CD4-positive, alpha-beta T cell treated with Interleukin-12 subunit alpha and Interleukin-12 subunit beta, for 1 hour (primary cell): Measurements from ENCODE around the gene MRPS7.
"Not testable (repeated sequence)": the region's sequence is repeated elsewhere in the genome, so short reads cannot be mapped to it uniquely, and the experiment has no call there.

Source experiments
- DNase-seq: peaks from one replicate; pipeline ENCODE4 v3.0.0-alpha.2; 2020

The MRPS7 gene

DNA sequence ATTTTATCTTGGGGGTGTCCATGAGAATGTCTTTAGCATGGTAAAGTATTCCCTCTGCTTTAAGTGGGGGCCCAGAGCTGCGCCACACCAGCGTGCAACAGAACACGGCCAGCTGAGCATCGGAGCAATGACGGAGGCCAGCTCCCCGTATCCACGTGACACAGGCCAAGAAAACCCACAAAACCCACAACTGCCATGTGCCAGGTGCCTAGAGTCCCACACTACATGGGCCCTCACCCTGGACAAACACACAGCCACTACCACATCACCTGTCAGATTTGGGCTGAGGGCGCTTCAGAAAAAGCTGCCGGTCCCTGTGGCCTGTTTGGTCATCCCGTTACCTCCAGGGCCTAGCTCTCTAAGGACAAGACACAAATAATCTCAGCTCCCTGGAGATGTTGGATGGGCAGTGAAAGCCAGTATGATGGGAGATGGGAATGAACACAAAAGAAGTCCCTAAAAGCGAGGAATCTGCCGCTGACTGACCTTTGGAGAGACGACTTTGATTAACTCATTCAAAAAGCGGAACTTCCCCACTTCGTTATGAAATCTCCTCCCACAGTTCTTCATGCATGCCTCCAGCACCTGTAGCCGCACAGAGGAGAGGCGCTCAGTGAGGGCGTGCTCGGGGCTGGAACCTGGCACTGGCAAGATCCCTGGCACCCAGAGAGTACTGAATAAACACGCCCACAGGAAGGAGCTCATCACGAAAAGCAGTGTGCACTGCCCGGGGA is 17.4 kb upstream of the MRPS7 start:
- DNase-seq = no peak

DNA sequence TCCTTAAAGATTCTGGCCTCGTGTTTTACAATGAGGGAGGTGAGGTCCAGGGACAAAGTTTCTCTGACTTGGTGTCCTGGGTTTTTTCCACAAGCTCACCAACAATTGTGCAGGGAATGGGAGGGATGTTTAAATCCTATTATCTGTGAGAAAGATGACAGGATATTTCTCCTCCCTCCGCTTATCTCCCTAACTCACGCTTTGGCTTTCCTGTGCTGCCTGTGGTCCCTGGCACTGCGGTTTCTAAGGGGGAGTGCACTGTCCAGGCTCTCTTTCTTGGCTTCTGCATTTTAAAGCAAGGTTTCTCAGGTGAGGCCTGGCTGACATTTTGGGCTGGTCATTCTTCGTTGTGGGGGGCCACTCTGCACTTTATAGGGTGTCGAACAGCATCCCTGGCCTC is 16.7 kb upstream of the MRPS7 start:
- no peak for DNase-seq

DNA sequence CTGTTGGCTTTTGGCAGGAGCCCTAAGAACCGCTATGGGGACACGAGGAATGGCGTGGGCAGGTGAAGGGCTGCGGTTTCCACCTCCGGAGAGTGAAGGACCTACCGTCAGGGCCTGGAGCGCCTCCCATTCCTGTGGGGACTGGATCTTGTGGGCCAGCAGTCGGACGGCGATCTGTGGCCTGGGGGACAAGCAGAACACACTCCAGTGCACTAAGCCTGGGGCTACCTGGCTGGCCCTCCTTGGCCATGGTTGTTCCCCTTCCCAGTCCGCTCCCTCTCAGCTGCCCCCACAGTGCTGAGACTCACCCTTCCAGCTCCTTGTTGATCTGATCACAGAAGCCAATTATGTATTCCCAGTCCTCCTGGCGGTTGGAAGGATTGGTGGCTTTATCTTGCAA is 15.3 kb upstream of the MRPS7 start:
- DNase-seq = no peak

DNA sequence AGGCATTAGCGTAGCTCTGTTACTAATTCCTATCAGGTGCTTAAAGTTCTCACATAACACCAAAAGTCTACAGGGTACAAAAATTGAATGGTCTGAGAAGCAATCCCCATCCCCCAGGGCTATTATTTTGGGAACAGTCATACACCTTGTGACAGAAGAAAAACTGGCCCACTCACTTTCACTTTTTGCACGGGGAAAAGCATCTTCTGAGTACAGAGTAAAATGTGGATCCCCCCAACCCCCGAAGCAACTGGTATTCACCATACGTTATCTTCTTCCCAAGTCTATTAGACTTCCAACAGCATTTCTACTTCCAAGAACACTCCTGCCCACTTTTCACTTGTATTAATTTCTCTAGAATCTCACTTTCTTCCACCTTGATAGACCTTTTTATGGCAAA is 12.1 kb upstream of the MRPS7 start:
- DNase-seq = no peak

DNA sequence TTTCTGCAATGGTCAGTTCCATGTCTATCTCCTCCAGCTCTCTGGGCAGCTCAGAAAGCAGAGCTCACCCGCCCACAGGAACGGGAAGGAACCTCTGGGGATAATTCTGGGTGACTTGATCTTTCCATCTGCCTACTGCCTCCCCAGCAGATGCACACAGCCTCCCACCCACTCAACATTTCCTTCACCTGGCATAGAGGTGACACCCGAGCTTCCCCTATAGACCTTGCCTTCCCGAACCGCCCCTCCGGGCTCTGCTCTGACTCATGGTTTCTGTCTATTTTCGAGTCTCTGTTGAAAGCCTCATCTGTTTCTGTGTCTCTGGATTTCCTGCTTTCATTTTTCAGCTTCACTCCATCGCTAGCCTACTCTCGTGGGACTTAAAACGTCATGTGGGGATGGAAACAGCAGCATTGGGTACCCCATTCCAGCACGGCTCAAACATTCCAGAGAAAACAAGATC is 11.6 kb upstream of the MRPS7 start:
- DNase-seq = peak; percentile 57

DNA sequence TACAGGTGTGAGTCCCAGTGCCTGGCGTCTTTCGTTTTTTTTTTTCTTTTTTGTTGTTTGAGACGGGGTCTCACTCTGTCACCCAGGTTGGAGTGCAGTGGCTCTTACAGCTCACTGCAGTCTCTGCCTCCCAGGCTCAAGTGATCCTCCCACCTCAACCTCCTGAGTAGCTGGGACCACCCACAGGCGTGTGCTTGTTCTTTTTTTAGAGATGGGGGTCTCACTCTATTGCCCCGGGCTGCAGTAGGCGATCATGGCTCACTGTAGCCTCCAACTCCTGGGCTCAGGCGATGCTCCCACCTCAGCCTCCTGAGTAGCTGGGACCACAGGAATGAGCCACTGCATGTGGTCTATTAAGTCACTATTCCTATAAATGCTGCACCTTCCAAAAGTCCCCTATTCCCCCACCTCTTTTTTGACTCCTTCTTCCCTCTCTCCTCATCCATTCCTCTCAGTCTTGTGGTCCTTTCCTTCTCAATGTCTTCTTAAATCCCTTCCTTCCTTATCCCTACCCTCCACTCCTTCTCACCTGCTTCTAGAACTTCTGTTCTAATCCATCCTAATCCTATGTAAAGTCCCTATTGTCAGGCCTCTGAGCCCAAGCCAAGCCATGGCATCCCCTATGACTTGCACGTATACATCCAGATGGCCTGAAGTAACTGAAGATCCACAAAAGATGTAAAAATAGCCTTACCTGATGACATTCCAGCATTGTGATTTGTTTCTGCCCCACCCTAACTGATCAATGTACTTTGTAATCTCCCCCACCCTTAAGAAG is 9.5 kb upstream of the MRPS7 start:
- DNase-seq = no peak

DNA sequence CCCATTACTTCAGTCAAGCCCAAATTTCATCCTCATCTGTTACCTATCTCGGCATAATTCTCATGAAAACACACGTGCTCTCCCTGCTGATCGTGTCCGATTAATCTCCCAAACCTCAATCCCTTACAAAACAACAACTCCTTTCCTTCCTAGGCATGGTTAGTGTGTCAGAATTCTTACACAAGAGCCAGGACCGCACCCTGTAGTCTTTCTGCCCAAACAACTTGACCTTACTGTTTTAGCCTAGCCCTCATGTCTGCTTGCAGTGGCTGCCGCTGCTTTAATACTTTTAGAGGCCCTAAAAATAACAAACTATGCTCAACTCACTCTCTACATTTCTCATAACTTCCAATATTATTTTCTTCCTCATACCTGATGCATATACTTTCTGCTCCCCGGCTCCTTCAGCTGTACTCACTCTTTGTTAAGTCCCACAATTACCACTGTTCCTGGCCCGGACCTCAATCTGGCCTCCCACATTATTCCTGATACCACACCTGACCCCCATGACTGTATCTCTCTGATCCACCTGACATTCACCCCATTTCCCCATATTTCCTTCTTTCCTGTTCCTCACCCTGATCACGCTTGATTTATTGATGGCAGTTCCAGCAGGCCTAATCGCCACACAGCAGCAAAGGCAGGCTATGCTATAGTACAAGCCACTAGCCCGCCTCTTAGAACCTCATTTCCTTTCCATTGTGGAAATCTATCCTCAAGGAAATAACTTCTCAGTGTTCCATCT is 5.6 kb upstream of the MRPS7 start:
- not testable (repeated sequence) for DNase-seq

DNA sequence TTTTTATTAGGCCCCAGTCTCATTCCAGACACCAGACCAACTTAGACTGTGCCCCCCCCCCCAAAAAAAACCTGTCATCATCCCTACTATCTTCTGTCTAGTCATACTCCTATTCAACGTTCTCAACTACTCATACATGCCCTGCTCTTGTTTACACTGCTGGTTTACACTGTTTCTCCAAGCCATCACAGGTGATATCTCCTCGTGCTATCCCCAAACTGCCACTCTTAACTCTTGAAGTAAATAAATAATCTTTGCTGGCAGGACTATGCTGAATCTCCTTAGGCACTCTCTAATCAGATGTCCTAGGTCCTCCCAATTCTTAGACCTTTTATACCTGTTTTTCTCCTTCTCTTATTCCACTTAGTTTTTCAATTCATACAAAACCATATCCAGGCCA is 4.5 kb upstream of the MRPS7 start:
- DNase-seq = not testable (repeated sequence)

DNA sequence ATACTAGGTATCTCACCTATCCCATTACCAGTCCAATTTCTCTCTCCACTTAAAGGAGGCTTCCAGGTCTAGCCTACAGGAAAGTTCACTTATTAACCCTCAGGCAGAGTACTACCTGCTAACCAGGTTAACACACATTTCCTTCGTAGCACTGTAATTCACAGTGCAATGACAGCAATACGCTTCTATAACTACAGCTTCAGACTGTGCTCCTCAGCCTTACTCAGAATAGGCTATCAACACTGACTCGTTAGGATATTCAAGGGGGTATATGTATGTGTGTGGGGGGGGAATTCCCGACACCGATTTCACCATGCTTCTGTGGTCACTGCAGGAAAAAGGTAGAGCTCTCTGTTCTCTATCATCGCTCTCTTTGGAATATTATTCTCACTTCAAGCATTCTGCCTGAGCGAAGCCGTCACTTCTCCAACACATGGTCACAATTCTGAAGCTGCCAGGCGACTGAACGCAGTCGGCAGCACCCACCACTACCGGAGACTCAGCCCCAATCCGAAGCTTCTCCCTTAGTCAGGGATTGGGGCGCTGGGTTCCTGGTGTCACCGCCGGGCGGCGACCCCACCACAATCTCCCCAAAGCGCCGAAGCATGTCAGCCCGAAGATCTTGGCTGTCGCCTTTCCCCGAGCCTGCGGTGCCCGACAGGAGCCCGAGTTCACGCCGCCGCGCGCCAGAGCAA is 891 bp upstream of the MRPS7 start:
- DNase-seq = peak; percentile 66

DNA sequence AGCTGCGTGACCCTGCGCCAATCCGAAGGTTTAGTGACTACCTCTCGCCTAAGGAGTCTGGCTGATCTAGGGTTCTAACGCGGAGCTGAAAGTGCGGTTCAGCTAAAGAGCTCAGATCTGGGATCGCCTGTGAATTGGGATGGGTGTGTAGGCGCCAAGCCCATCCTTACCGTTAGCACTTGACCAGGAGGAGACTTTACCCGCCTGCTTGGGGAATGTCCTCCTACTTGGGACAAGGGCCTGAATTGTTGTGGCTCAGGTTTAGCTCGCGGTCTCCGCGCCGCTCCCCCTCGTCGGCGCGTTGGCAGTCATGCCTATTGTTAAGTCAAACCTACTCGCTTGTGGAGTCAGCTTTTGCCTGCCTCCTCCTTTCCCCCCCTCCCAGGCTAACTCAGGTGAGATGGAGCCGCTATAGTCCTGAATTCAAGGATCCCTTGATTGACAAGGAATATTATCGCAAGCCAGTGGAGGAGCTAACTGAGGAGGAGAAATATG is 480 bp downstream of the MRPS7 start:
- DNase-seq = no peak

DNA sequence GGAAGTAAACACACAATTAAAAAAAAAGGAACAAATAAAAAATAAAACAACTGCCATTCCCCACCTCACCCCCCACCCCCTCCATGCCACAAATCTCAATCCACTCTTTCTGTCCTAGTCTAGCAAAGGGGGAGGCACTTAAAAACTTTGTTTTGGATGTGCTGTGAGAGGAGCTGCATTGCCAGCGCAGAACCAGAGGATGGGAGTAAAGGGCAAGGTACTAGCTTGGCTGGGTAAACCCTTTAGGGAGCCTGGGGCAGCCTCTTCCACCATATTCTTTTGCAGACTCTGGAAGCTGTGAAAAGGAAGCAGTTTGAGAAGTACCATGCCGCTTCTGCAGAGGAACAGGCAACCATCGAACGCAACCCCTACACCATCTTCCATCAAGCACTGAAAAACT is 1.4 kb downstream of the MRPS7 start:
- DNase-seq = no peak

DNA sequence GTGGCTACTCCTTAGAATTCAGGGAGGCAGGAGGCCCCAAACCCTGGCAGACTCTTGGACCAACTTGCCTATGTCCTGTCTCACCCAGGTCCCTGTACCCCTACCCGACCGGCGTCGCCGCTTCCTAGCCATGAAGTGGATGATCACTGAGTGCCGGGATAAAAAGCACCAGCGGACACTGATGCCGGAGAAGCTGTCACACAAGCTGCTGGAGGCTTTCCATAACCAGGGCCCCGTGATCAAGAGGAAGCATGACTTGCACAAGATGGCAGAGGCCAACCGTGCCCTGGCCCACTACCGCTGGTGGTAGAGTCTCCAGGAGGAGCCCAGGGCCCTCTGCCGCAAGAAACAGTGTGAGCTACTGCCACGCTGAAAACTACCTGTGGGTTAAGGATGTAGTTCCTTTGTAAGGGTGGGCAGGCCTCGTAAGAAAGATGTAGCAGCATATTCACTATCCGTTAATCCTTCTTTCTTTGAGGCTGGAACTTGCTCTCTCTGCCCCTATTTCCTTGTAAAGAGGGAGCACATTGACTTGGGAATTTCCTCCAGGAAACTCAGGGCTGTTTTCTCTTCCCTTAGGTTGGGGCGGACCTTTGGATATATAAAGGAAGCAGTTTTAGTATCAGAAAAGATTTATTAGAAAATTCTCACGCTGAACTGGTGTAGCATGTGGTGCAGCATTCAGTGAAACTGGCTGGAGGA is 4.1 kb downstream of the MRPS7 start:
- no peak for DNase-seq

DNA sequence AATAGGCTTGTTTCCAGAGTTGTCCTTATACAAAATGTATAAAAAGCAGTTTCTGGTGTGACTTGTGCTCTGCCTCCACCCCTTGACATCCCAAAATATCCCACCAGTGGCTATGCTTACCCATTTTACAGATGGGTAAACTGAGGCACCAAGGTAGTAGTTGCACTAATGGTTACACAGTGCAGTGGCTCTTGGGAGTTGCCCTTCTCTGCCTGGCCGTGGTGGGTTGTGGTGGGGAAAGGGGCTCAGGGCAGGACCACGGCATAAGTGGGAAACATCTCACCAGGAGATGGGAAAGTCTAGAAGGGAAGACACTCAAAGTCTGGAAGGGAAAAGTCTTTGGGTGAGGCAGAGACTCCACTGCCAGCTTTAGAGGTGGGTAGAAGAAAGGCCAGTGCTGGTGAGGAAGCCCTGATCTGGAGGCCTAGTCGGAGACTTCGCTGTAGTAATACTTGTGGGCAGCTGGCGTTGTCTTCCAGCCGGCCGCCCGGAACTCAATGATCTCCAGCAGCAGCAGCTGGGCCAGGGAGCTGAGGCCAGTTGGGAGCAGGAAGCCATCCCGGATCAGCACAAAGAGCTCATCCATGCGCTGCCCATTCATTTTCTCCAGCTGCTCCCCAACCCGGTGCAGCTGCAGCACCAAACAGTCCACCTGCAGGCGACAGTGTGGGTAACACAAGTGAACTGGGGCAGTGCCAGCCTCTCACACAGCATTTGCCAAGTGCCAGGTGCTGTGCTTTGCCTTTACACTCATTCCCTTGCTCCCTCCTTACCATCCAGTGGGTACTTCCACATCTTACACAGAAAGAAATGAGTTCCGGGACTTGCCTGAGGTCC is 4.9 kb downstream of the MRPS7 start:
- no peak for DNase-seq

DNA sequence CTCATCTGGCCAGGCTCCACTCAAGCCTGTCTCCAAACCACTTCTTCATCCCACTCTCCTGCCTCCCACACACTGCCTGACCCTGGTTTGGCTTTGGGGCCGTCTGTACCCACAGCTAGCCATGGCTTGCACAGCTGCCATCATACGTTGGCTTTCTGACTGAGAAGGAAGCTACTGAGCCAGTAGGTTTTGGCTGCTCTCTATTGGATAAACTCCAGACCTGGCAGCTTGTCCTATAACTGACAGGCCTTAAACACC is 5.4 kb downstream of the MRPS7 start:
- no peak for DNase-seq

DNA sequence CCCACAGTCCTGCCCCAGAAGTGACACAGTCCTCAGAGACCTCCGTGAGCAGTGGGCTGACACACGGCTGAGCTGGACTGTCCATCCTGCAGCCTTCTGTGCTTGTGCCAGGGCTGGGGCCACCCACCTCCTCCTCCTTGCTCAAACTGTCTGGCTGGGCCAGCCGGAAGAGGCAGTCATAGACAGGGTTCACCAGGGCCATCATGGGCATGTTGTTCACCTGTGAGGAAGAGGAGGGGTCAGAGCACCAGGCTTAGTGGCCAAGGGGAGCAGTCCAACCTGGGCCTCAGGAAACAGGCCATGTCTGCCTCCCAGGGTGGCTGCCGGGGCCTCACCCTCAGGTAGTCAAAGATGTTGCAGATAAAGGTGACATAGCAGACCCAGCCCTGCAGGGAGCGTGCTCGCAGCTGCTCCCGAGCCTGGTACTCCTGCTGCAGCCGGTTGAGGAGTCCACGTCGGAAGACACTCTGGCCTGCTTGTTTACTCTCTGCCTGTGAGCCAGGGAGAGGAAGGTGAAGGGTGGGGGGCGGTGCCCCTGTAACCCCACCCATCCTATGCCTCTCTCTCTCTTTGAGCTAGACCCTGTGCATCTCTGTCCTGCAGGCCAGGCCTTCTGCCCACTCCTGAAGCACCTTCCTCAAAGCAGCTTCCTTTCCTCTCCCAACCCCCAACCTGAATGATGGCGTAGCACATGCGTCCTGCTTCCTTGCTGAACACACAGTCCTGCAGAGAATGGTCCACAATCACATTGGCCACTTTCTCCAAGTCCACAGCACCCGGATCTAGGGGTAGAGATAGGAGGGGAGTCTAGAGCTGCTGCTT is 5.9 kb downstream of the MRPS7 start:
- DNase-seq = no peak

DNA sequence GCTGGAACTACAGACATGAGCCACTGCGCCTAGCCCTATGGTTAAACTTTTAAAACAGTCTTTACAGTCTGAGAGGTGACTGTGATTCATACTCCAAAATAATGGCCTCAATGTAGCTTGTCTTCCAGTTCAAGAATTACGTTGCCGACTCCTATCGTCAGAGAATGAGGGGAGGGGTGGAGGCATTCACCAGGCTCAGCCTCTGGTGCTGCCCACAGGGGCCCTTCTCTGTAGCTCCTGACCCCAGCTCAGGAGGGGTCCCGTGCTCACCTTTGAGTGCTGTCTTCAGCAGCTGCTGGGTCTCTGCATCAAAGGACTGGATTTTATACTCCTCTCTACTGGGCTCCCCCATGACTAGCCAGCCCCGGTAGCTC is 8.2 kb downstream of the MRPS7 start:
- DNase-seq = no peak

DNA sequence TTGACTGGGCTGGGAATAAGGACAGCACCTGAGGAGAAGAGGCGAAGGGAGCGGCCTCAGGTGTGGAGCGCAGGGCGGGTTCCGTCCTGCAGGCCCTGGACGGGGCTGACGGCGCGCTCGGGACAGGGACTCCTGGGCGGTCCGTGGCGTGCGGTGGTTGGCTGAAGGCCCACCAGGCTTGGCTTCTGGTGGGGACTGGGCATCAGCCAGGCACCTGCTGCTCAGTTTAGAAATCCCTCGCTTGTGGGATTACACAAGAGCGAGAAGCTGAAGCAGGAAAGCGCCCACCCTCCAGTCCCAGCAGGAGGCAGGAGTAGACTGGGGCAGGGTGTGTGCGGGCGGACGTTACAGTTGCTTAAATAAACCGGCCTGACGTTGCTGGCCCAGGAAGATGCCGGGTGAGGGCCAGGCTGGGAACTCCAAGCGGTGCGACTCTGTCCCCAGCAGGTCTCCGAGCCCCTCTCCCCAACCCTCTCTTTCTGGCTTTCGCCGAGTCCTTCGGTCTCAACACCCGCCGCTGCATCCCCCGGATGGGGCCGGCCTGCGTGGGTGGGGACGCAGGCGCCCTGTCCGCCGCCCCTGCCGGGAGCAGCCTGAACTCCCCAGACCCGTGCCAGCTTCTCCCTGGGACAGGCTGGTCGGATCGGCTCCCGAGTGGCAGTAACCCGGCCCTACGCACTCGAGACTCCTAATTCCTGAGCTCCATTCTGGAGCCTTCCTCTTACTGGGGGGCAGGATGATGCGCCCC is 8.7 kb downstream of the MRPS7 start:
- DNase-seq = peak; percentile 49

DNA sequence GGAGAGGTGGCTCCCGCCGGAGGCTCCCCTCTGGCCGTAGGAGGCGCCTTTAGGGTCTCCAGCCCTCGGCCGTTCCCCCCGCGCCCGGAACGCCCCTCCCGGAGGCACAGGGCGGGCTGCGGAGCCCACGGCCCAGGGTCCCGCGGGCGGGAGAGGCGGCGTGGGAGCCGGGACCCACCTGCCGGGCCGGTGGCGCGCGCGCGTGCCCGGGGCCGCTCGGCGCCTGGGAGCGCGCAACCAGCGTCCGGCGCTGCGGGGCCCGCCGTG is 9.2 kb downstream of the MRPS7 start, which contains the start of gene MIF4GD:
TSS of gene MIF4GD (minus strand) at position 266 of the 267 bp plus-strand sequence. CDS start 1,036 bp downstream, outside the sequence.
- DNase-seq = no peak

DNA sequence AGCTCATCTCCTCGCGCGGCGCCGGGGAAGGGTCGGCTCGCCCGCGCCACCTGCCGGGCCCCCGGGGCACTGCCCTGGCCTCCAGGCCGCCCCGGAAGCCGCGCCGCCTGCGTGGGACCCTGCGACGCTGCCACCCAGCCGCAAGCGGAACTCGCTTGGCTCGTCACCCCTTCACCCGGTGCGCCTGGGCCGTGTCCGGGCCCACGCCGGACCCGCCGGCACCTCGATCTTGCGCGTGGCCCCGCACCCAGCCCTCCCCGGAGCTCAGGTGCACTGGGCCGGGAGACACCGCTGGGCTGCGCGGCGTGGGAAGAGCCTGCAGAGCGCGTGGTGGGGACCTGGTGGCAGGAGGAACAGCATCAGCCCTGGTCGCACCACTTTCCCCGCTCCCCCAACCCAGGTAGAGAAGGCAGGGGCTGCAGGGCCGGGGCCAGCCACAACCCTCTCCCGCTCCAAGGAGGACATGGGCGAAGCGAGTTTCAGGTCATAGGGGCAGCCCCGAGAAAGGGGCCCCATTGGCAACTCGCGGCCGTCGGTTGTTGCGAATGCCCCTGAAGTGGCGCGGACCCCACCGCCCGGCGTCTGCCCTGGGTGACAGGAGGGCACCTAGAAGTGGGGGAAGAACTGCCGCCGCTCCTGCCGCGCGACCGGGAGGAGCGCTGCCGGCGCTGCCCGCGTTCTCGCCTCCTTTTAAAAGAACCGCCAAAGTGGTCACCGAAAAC is 9.7 kb downstream of the MRPS7 start:
- peak; percentile 92 for DNase-seq
